Osteoblast (primary cell): ENCODE results near the gene A3GALT2. TPM values are rescaled to one million over a fixed set of nuclear protein-coding genes. Genes with fewer than 3 reads are reported as not detected.

Experiments
- DNase-seq: peaks from one replicate; pipeline ENCODE4 v3.0.0; 2011; ENCODE audit warnings: low spot score, mixed read lengths; ENCODE audit not compliant: insufficient read length; ENCODE audit errors: missing footprints
- H2AFZ ChIP-seq: 2 replicates; pipeline ENCODE4 v1.6.0; 2011; ENCODE audit warnings: mild to moderate bottlenecking, low read length
- H3K27ac ChIP-seq: 2 replicates; pipeline ENCODE4 v1.5.1; 2011; ENCODE audit warnings: mild to moderate bottlenecking, low read depth, low read length, moderate library complexity
- H3K27me3 ChIP-seq: 2 replicates; pipeline ENCODE4 v1.6.0; 2012; ENCODE audit warnings: mild to moderate bottlenecking, control low read depth, inconsistent platforms, low read length, moderate library complexity; ENCODE audit not compliant: insufficient read depth
- H3K36me3 ChIP-seq: 2 replicates; pipeline ENCODE4 v1.5.1; 2011; ENCODE audit warnings: mild to moderate bottlenecking, low read length, control low read depth, moderate library complexity; ENCODE audit not compliant: insufficient read depth
- H3K4me1 ChIP-seq: 2 replicates; pipeline ENCODE4 v1.5.1; 2011; ENCODE audit warnings: mild to moderate bottlenecking, low read length, control low read depth, moderate library complexity; ENCODE audit not compliant: insufficient read depth
- H3K4me2 ChIP-seq: 2 replicates; pipeline ENCODE4 v1.6.0; 2011; ENCODE audit warnings: mild to moderate bottlenecking, low read length; ENCODE audit not compliant: insufficient read depth
- H3K4me3 ChIP-seq: fragments of 200-600 bp; sonication (generic); 3 replicates; pipeline ENCODE4 v1.5.1; 2012; ENCODE audit warnings: mild to moderate bottlenecking, low read length, inconsistent platforms; ENCODE audit not compliant: insufficient read depth
- H3K79me2 ChIP-seq: 2 replicates; pipeline ENCODE4 v1.6.0; 2012; ENCODE audit warnings: mild to moderate bottlenecking, low read length, control low read depth, inconsistent platforms; ENCODE audit not compliant: insufficient read depth
- H3K9me3 ChIP-seq: 2 replicates; pipeline ENCODE4 v1.5.1; 2011; ENCODE audit warnings: low read depth, low read length, control low read depth
- H4K20me1 ChIP-seq: 2 replicates; pipeline ENCODE4 v1.6.0; 2012; ENCODE audit warnings: mild to moderate bottlenecking, low read length, control low read depth; ENCODE audit not compliant: insufficient read depth
- CTCF ChIP-seq: IDR thresholded peaks from 2 replicates; pipeline ENCODE4 v1.5.1; 2011; ENCODE audit warnings: mild to moderate bottlenecking, low read depth, low read length, moderate library complexity; ENCODE audit errors: extremely low read depth
- total RNA-seq: library from RNA; depleted of rRNA; stranded (reverse); fragments of >200 nt; gene quantifications from 2 replicates; pipeline ENCODE4 v1.2.3, GENCODE V29; 2012

The A3GALT2 gene
- total RNA-seq, 1 donor, result not detected

GRCh38 chr1:33265780-33266605 lies 54.9 kb downstream of the A3GALT2 start:
- H3K4me2 ChIP-seq, result no peak overlapping the region
- H3K9me3 ChIP-seq, result no peaks in the 10 kb centered on the region
- H3K27ac ChIP-seq, result no peak overlapping the region
- H3K36me3 ChIP-seq, result peaks cover 11% of the 10 kb centered on the region
- H3K79me2 ChIP-seq, result peaks cover 69% of the 10 kb centered on the region
- no peak overlapping the region for H2AFZ ChIP-seq
- H3K27me3 ChIP-seq, result no peaks in the 10 kb centered on the region
- peaks cover 78% of the 10 kb centered on the region for H4K20me1 ChIP-seq
- no peak for TF ChIP-seq CTCF
- no peak overlapping the region for H3K4me3 ChIP-seq
- peaks cover 6% of the 10 kb centered on the region for H3K4me1 ChIP-seq
- peak; percentile 34 for DNase-seq

- H3K79me2 ChIP-seq, result peaks cover 80% of the 10 kb centered on the region
- peaks cover 72% of the 10 kb centered on the region for H4K20me1 ChIP-seq
- H3K36me3 ChIP-seq, result peaks cover 5% of the 10 kb centered on the region
- H3K27ac ChIP-seq, result no peak overlapping the region
- H3K4me1 ChIP-seq, result peaks cover 10% of the 10 kb centered on the region
- H3K9me3 ChIP-seq, result no peaks in the 10 kb centered on the region
- H2AFZ ChIP-seq, result no peak overlapping the region
- no peak for TF ChIP-seq CTCF
- peak; percentile 46 for DNase-seq
- no peak overlapping the region for H3K4me2 ChIP-seq
- no peaks in the 10 kb centered on the region for H3K27me3 ChIP-seq
- no peak overlapping the region for H3K4me3 ChIP-seq
Measured at GRCh38 chr1:33263890-33264504, 56.9 kb downstream of the A3GALT2 start.

GRCh38 chr1:33261344-33261743 lies 59.6 kb downstream of the A3GALT2 start:
- H2AFZ ChIP-seq, result no peak overlapping the region
- H4K20me1 ChIP-seq, result peaks cover 53% of the 10 kb centered on the region
- no peak overlapping the region for H3K27ac ChIP-seq
- peaks cover 20% of the 10 kb centered on the region for H3K4me1 ChIP-seq
- no peaks in the 10 kb centered on the region for H3K27me3 ChIP-seq
- no peak for TF ChIP-seq CTCF
- peak; percentile 70 for DNase-seq
- H3K36me3 ChIP-seq, result peaks cover 5% of the 10 kb centered on the region
- no peak overlapping the region for H3K4me2 ChIP-seq
- H3K9me3 ChIP-seq, result no peaks in the 10 kb centered on the region
- peaks cover 86% of the 10 kb centered on the region for H3K79me2 ChIP-seq
- H3K4me3 ChIP-seq, result no peak overlapping the region

- no peaks in the 10 kb centered on the region for H3K27me3 ChIP-seq
- H3K4me3 ChIP-seq, result no peak overlapping the region
- H2AFZ ChIP-seq, result no peak overlapping the region
- peak; percentile 61 for DNase-seq
- TF ChIP-seq CTCF, result no peak
- peaks cover 76% of the 10 kb centered on the region for H3K79me2 ChIP-seq
- peaks cover 5% of the 10 kb centered on the region for H3K36me3 ChIP-seq
- H3K9me3 ChIP-seq, result no peaks in the 10 kb centered on the region
- H3K27ac ChIP-seq, result no peak overlapping the region
- peaks cover 20% of the 10 kb centered on the region for H3K4me1 ChIP-seq
- peaks cover 44% of the 10 kb centered on the region for H4K20me1 ChIP-seq
- no peak overlapping the region for H3K4me2 ChIP-seq
Measured at GRCh38 chr1:33260439-33260838, 60.5 kb downstream of the A3GALT2 start.
